ENCODE data around the gene DNAJA2. TPM values are rescaled to one million over a fixed set of nuclear protein-coding genes. Genes with fewer than 3 reads are reported as not detected.
"Not testable (repeated sequence)": the region's sequence is repeated elsewhere in the genome, so short reads cannot be mapped to it uniquely, and the experiment has no call there.

The DNAJA2 gene
- total RNA-seq, 1 donor from 2014 or later = 57.1 TPM

DNA sequence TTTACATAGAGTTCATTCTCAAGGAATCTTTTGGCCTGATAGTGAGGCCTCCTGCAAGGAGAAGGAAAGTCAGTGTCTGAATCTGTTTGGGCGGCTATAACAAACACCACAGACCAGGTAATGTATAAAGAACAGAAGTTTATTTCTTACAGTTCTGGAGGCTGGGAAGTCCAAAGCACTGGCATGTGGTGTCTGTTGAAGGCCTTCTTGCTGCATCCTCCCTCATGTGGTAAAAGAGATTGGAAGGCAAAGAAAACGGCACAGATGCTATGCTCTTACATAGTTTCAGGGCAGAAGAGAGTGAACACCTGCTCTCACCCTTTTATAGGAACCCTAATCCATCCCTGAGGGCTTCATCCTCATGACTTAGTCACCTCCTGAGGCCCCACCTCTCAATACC, 31.2 kb upstream of the DNAJA2 start:
- no peak overlapping the region for H3K4me3 Mint-ChIP-seq
- POLR2A ChIA-PET = no interaction called here
- CTCF ChIA-PET = no interaction called here
- DNase-seq = no peak
- intact Hi-C loops (cut with micrococcal nuclease) = no loop called here
- H3K9me3 Mint-ChIP-seq = no peaks in the 10 kb centered on the region
- H3K4me1 Mint-ChIP-seq = no peaks in the 10 kb centered on the region
- no peaks in the 10 kb centered on the region for H3K27me3 Mint-ChIP-seq
- no peak overlapping the region for H3K27ac Mint-ChIP-seq
- no peak for ATAC-seq (ENCODE audit: low read depth)
- no peak for TF ChIP-seq CTCF (IDR thresholded peaks at IDR 0.05)
- no peaks in the 10 kb centered on the region for H3K36me3 Mint-ChIP-seq (ENCODE audit: low read depth)

GRCh38 chr16:47000066-47000465, 26.6 kb upstream of the DNAJA2 start:
- H3K27ac Mint-ChIP-seq; DNase-seq; H3K9me3 Mint-ChIP-seq; H3K4me3 Mint-ChIP-seq; H3K4me1 Mint-ChIP-seq; CTCF ChIA-PET; ATAC-seq (ENCODE audit: low read depth); H3K27me3 Mint-ChIP-seq; intact Hi-C loops (cut with micrococcal nuclease); POLR2A ChIA-PET; H3K36me3 Mint-ChIP-seq (ENCODE audit: low read depth): not testable (repeated sequence)

DNA sequence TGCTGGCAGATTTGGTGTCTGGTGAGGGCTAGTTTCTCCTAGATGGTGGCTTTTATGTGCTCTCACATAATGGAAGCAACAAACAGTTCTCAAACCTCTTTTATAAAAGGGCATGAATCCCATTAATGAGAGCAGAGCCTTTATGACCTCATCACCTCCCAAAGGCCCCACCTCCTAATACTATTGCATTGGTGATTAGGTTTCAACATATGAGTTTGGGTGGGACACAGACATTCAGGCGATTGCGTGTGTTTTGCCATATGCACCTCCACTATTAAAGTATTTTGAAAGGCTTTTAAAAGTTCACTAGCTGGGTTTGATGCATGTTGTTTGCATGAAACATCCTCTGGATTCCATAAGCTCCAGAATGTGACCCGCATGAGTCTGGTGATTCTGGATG, 24.4 kb upstream of the DNAJA2 start:
- DNase-seq = no peak
- intact Hi-C loops (cut with micrococcal nuclease) = no loop called here
- no peaks in the 10 kb centered on the region for H3K27me3 Mint-ChIP-seq
- no peak overlapping the region for H3K4me3 Mint-ChIP-seq
- no peaks in the 10 kb centered on the region for H3K36me3 Mint-ChIP-seq (ENCODE audit: low read depth)
- TF ChIP-seq CTCF (IDR thresholded peaks at IDR 0.05) = no peak
- no peak overlapping the region for H3K27ac Mint-ChIP-seq
- no peak for ATAC-seq (ENCODE audit: low read depth)
- ChIA-PET CTCF (interaction anchor here (1.1 kb wide), 1 partner anchor 40 kb away, joined by 3 read pairs; no protein-coding TSS in a partner anchor), POLR2A (no interaction called here)
- H3K4me1 Mint-ChIP-seq = no peaks in the 10 kb centered on the region
- H3K9me3 Mint-ChIP-seq = no peaks in the 10 kb centered on the region

DNA sequence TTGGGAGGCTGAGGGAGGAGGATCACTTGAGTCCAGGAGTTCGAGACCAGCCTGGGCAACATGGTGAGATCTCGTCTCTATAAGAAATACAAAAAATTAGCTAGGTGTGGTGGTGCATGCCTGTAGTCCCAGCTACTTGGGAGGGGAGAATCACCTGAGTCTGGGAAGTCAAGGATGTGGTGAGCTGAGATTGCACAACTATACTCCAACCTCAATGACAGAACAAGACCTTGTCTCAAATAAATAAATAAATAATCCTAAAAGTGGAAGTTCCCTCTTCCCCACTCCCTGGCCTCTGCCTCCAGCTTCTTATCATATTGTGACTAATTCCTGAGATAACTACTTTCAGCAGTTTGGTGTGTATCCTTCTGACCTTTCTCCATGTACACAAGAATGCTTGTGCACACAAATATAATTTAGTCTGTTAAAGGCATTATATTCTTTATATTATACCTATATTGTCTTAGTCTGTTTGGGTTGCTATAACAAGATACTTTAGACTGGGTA, 23.5 kb upstream of the DNAJA2 start:
- H3K36me3 Mint-ChIP-seq (ENCODE audit: low read depth) = no peaks in the 10 kb centered on the region
- intact Hi-C loops (cut with micrococcal nuclease) = no loop called here
- H3K27me3 Mint-ChIP-seq = no peaks in the 10 kb centered on the region
- no peak for DNase-seq
- H3K9me3 Mint-ChIP-seq = no peaks in the 10 kb centered on the region
- H3K4me1 Mint-ChIP-seq = no peaks in the 10 kb centered on the region
- ChIA-PET POLR2A (no interaction called here), CTCF (interaction anchor here (1.1 kb wide), 1 partner anchor 41 kb away, joined by 3 read pairs; no protein-coding TSS in a partner anchor)
- H3K27ac Mint-ChIP-seq = no peak overlapping the region
- no peak overlapping the region for H3K4me3 Mint-ChIP-seq
- TF ChIP-seq CTCF (IDR thresholded peaks at IDR 0.05) = no peak
- no peak for ATAC-seq (ENCODE audit: low read depth)

DNA sequence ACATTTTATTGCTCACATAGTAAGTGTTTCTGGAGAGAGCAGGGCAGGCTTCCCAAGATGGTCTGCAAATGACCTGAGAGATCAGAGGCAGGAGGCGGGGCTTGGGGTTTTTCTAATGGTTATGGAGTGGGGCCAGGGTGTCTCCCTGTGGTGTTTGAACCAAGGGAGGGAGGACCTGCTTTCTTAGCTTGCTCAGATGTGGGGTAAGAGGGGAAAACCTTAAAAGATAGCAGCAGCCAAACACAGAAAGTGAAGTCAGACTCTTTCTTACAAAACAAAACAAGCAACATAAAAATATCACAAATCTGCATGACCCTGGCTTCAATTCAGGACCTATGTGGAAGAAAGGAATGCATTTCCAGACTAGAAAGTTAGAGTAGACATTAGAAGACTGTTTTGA, 22.9 kb upstream of the DNAJA2 start:
- ATAC-seq (ENCODE audit: low read depth) (no peak), DNase-seq (no peak)
- H3K36me3 Mint-ChIP-seq (ENCODE audit: low read depth) = no peaks in the 10 kb centered on the region
- no peak overlapping the region for H3K27ac Mint-ChIP-seq
- H3K4me1 Mint-ChIP-seq = no peaks in the 10 kb centered on the region
- intact Hi-C loops (cut with micrococcal nuclease) = no loop called here
- CTCF ChIA-PET = no interaction called here
- no peaks in the 10 kb centered on the region for H3K27me3 Mint-ChIP-seq
- H3K9me3 Mint-ChIP-seq = no peaks in the 10 kb centered on the region
- H3K4me3 Mint-ChIP-seq = no peak overlapping the region
- POLR2A ChIA-PET = no interaction called here
- no peak for TF ChIP-seq CTCF (IDR thresholded peaks at IDR 0.05)
